ENCODE measurements around the gene LRRN3.
A peak's percentile ranks its signal among the peaks of the same experiment; 100 is the strongest.

LRRN3 gene

DNA sequence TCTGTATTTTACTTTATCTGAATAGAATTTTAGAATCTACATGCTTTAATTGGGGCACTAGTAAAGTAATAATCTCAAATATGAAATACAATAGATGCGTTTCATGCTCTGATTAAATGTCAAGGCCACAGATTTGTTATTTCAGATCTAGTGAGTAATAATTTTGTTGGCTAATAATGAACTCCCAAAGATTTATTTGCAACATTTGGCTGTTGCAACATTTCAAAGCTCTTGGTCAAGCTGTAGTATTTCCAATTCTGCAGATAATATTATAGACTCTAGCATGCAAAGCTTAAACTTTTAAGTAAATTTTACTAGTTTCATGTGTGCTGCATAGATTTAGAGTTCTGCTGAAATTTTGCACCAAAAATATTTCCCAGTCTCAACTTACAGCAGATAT, 16.7 kb downstream of the LRRN3 start:
- DNase-seq (ENCODE audit: low spot score), result no peak

DNA sequence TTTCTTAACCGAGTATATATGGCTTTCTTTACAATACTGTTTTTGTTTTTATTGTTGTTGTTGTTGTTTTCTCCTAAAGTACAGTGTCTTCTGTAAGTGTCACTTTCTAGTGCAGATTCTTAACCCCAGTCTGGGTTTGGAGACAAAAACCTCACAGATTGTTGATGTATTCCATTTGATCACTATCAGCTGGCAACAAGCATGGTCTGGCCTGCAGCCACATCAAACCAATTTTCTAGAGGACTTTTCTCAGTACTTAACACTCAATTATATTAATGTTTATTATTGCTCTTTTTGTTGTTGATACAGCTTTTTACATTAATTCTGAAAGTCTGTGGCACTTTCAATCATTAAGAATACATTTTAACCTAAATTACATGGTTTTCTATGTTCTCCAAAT, 17.1 kb downstream of the LRRN3 start:
- no peak for DNase-seq (ENCODE audit: low spot score)

DNA sequence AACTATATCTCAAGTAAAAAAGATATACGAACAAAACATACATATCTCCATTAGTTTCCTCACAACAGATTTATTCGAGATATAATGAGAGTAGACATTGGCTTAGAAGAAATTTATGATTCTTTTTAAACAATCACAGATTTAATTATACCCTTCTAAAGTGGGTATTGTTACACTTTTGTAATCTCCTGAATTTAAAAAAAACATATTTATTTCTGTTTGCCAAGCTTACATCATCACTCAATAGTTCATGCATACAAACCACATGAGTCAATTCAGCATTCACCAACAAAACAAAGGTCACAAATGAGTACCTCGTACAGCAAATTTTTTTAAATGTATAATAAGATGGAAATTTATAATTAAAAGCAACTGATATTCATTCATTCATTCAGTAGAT, 17.6 kb downstream of the LRRN3 start:
- peak; percentile 9 for DNase-seq (ENCODE audit: low spot score)

DNA sequence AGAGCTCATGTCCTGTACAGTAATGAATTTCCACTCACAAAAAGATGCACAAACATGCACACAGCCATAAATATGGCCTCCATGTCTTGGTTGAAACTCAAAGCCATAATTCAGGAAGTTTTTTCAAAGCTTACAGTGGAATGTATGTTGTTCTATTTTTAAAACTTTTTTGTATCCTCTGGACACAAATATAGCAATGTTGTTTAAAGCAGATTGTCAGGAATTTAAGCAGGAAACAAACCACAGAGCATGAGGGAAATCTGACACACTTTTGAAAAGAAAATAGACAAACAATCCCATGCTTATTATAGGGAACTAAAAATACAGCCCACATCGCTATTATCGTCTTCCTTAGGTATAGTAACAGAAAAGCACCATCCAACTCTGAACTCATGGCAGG, 21.5 kb downstream of the LRRN3 start:
- DNase-seq (ENCODE audit: low spot score), result no peak

DNA sequence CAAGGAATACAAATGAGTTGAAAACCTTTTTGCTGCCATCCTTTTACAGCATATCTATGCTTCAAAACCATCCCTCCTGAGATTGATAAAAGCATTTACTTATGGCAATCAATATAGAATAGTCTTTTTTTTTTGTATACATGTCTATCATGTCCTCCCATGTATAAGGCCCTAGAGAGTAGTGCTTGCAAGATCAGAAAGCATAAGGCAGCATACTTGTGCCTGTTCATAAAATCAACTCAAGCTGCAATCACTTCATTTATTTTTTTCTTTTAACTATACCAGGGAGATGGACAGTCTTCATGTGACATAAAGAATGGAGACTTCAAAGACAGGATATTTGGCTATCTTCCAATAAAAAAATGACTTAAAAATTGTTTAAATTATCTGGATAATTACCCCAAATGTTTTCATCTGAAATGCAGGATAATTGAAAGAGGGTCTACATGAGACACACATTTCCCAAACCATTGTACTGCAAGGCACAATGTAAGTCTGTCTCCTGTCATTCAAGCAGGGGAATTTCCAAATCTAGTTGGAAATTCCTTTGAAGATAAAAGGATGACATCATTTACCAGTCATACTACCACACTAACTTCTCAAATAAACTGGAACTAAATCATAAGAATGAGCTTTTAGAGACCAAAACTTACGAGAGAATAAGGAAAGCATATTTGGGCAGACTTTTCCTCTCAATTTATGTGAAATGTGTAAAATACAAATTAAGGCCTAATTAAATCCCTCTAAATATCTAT, 22.5 kb downstream of the LRRN3 start:
- DNase-seq (ENCODE audit: low spot score), result peak; percentile 29

DNA sequence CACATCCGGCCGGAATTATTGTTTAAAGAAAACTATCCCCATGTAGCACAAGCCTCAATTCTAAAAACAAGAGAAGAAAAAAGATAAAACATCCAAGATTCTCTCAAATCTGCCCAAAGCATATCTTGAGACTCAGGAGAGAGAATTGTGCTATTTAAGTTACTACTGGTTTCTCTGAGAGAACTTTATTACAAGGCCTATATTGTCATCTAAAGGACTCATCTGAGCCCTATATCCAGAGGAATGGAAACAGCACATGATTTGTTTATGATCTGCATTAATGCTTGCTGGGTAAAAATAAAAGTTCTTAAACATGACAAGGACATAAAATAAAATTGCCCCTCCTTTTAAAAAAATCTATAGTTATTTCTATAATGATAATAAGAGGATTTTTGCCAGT, 25.0 kb downstream of the LRRN3 start:
- DNase-seq (ENCODE audit: low spot score), result no peak

DNA sequence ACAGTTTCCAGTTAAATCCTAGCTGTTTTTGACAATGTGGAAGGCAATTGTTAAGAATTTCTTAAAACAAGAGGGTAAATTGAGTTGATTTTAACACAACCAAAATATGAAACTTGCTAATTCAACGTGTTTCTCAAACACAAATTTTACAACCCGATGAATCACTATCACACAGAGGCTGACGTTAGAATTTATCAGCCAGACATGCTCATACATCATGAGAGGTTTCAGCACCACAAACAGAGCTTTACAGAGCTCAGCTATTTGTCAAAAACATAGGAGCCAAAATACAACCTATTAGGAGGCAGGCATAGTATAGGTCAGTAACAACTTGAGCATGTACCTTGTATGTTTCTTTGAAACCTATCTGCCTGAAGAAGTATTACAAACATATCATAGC, 36.1 kb downstream of the LRRN3 start:
- DNase-seq (ENCODE audit: low spot score), result peak; percentile 83

DNA sequence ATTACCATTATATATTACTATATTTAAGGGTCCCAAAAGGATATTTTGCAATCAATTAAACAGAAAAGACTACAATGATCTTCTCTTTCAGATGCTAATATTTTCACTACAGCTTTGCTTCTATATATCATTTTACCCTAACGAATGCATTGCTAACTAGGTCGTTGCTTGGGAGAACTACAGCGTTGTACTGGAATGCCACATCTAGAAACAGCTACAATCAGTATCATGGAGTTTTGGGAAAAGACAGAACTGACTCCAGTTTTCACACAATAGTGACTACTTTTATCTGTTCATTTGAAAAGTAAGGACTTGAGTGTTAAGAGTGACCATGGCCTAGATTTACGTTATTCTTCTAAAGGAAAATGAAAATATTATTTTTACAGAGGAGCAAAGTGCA, 38.5 kb downstream of the LRRN3 start:
- DNase-seq (ENCODE audit: low spot score), result no peak

DNA sequence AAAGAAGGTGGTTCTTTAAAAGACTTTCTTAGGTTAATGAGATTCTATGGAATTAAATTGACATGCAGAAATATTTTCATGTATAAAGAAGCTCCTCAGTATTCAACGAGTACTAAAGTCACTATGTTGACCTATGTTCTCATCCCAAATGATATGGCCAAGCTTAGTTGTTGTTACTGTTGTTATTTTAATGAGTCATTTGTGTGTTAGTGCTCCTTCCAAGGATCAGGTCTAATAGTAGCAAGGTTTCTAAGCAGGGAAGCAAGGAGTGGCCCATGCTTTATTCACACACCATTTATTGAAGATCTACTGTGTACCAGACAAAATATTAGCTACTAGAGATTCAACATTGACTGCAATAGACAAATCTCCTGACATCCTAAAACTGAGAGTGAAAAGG, 41.9 kb downstream of the LRRN3 start:
- DNase-seq (ENCODE audit: low spot score), result no peak

DNA sequence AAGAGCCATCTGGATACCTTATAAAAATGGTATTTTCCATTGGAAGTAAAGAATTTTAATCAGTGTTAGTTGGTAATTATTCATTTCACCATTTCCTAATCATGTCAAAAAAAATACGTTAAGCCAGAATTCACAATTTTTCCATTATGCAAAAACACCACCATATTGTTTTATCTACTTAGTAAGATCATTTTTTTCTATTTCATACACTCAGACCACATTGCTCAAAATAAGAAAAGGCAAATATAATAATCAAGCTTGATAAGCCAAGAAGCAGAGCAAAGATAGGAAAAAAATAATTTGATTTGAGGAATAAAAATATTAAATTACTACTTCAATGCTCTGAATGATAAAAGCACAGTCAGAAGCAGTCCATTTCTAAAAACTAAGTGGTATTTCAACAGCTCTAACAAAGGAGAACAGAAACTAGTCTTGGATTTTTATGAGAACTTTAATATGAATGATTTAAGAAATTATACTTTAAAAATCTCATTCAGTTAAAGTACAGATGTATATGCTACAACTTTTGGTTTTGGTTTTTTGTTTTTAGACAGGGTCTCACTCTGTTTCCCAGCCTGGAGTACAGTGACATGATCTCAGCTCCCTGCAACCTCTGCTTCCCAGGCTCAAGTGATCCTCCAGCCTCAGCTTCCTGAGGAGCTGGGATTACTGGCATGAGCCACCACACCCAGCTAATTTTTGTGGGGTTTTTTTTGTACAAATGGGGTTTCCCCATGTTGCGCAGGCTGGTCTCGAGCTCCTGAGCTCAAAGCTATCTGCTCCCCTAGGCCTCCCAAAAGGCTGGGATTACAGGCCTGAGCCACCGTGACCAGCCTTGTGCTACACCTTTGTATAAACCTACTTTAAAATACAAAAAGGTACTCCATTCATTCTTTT, 46.6 kb downstream of the LRRN3 start:
- DNase-seq (ENCODE audit: low spot score), result no peak

DNA sequence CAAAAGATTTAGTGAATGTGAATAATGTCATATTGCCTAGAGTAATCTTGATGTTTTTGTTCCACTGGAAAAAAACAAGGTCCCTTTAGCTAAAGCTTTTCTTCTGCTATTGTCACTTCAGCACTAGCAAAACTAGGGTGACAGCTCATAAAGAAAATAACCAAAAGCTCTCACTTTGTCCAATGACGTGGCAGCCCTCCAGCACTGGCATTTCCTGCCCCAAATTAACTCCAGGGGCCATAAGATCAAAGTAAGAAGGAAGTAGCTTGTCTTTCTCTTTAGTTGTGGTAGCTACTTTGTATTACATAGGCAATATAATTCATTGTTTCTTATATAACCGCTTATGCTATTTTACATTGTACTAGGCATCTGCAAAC, 47.3 kb downstream of the LRRN3 start:
- DNase-seq (ENCODE audit: low spot score), result peak; percentile 13

DNA sequence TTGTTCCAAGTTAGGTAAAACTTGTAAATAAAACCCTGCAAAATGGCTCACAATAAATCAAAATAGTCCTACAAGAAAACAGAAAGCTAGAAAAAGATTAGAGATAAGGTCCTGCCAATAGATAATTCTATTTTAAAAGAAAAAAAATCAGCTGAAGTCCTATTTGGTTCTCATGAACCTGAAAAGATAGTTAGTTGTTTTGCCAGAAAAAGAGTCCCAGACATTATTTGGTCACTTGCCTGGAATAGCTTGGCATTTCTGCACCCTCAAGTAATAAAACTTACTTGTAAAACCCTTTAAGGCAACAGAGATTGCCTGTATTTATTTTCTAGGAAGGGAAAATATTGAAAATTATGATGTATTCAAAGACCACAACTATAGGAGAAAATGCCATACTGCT, 47.7 kb downstream of the LRRN3 start:
- no peak for DNase-seq (ENCODE audit: low spot score)

DNA sequence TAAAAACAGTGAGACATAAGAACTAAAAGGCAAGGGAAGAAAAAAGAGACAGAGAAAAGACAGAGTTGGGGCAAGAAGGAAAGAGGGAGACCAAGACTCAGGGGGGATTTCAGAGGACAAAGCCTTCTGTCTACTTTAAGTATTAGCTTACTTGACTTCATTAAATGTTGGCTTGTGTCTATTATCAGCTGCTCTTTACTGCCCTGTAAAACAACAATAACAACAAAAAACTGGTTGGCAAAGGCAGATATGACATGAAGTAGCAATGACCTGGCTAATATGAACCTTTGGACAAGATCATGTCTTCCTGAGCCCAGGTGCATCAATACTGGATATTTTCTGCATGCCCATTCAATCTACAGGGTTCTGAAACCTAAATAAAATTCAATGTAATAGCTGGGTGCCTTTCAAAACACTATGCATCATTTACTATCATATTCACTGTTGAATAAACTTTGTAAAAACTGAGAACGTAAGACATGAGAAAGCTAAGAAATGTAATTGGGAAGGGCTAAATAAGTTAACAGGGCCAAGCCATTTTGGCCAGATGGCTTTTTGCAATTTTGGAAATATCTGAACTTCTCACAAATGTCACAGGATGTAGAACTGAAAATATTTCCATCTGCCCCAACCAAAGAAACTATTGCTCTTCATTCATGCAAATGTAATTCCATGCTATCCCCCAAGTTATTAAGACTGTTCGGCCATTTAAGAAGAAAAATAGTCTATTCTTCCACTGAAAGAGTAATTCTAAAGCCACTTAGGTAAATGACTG, 49.4 kb downstream of the LRRN3 start:
- DNase-seq (ENCODE audit: low spot score), result no peak

DNA sequence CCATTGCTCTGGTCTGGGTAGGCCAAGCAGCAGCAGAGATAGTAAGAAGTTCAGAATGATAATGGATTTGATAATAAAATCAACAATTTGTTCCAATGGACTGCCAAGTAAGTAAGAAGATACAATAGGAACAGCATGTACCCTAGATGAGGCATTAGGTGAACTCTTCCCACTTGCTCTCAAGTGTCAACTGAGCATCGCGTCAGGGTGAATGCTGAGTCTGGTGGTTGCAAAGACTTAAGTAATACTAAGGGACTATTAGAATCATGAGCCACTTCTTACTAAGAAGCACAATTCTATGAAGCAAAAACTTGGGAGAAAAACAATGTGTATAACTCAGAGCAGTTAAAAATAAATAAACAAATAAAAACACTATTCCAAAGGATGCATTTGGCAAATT, 54.5 kb downstream of the LRRN3 start:
- DNase-seq (ENCODE audit: low spot score), result no peak

DNA sequence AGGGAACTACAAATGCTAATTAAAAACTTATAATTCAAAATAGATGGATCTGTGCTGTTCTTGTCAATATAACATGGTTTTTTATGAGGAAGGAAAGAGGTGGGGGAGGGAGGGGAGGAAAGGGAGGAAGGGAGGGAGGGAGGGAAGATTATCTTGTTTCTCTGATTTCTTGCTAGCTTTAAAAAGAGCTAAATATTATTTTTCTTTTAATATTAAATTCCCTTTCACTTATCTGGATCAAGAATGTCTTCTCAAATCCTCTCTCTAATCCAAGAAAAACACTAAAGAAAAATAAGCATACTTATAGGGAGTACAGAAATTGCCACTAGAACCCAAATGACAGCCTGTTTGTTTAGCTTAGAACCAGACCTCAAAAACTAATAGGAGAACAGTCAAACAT, 55.2 kb downstream of the LRRN3 start:
- DNase-seq (ENCODE audit: low spot score), result no peak

DNA sequence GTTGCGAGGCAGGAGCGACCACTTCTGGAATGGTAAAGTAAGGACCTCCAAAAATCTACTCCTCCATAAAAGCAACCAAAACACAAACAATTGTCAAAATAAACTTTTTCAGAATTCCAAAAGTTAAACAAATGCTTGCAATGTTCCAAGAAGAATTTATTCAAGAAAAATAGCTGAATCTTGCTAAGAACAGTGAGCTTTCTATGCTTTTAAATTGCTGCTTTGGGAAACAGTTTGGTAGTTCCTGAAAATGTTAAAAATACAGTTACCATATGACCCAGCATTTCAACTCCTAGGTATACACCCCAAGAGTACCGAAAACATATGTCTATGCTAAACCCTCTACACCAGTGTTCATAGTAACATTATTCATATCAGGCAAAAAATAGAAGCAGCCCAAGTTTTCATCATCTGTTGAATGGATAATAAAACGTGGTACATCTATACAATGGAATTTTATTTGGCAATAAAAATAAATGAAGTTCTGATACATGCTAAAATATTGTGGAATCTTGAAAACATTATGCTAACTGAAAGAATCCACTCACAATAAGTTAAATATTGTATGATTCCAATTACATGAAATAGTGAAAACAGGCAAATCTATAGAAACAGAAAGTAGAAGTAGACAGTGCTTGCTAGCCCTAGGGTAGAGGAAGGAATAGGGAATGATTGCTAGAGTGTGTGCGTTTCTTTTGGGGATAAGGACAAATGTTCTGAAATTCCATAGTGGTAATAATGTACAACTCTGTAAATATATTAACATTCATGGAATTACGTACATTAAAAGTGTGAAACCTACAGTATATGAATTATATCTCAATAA, 57.0 kb downstream of the LRRN3 start:
- DNase-seq (ENCODE audit: low spot score), result no peak

DNA sequence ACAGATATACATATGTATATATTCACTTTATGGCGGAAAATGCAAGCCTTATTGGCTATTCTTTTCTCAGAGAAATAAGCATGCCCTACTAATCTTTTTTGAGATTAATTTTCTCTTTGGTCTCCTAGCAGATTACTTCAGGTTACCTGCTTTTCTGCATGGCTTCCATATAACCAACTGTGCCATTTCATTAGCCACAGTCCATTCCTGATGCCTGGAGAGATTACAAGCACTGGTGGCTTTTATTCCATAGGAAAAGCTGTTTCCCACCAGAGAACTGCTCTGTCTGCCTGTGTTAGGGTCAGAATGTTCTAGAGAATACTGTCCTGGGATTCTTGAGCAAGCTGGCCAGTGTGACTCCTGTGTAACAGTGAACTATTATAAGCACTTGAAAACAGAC, 59.8 kb downstream of the LRRN3 start:
- DNase-seq (ENCODE audit: low spot score), result no peak

DNA sequence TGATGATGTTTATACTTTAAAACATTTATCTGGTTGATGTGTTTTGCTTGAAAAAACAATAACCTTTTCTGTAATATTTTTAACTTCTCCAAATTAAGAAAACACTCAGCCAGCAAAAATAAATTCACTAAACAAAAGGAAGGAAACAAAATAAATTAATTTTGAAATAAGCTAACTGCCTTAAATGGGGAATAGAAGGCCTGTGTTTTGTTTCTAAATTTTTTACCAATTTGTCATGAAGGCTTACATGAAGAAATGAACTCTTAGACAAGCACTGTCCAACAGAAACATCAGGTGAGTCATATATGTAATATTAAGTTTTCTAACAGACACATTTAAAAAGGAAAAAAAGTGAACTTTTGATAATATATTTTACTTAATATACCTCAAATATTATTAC, 68.5 kb downstream of the LRRN3 start:
- DNase-seq (ENCODE audit: low spot score), result no peak

DNA sequence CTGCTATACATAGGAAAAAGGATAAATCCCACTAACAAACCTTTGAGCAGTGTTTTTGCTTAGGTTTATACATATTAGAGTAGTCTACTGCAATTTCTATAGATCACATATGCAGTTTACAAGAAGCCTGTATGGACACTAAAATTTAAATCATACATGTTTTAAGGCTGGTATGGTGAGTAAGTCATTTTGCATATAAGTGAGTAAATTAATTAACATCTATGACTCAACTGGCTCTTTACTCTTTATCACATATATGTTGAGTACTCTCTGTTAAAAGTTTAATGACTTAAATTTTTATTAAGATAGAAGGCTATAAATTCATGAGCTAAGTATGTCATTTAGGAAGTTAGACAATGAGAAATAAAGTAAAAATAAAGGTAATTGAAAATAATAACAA, 69.4 kb downstream of the LRRN3 start:
- DNase-seq (ENCODE audit: low spot score), result no peak

DNA sequence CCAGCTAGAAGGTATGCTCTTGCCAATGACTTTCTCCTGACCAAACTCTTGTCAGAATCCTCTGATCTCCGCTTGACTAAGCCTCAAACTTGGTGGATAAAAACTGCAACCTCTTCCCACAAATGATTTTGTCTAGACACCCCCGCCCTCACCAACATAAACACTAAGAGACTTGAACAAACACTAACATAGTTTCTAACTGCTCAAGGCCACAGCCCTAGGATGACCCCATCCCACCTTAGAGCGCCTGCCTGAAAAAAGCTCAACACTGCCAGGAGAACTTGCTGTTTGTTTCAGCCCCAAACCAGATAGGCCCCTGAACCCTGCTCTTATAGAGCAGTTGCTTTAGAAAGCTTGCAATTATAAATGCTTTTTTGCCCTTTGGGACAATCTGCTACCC, 71.8 kb downstream of the LRRN3 start:
- no peak for DNase-seq (ENCODE audit: low spot score)

DNA sequence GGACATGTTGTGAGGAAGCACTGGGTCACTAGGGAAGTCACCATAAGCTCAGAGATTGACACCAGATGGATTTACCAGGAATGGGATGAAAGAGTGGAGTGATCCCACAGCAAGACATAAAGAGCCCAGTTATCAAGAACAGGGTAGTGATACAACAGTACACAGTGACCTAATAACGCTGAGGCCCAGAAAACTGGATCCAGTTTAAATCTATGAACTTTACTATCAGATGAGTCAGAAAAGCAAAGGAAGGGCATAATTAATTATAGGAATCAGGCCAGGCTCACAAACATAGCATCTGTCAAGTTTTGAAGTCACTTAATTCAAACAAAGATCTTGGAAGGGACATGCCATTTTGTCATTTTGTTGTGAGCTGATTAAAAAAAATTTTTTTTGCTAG, 73.5 kb downstream of the LRRN3 start:
- DNase-seq (ENCODE audit: low spot score), result no peak

DNA sequence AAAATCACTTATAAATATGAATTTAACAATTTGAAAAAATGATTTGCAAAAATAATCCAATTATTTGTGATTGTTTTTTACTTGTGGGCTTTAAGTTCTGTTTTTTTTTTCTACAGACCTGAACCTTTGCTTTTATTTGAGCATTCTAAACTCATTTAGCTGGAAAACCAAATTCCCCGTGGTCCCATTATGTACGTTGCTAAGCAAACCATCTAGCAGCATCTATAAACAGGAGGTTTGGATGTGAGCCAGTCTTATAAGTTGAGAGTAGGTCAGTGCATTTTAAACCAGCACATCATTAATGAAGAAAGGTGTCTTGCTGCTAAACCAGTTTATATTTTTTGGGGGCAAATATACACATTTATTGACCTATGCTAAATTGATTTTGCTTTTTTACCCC, 77.3 kb downstream of the LRRN3 start:
- DNase-seq (ENCODE audit: low spot score), result no peak
